Stimulated activated naive CD8-positive, alpha-beta T cell treated with anti-CD3 and anti-CD28 coated beads, Interleukin-15, Interleukin-2, amounts not matched to agents 100 ng/mL and 50 ng/mL, for 24 hours (primary cell): ENCODE data around the gene ZNF791.
A peak's percentile ranks its signal among the peaks of the same experiment; 100 is the strongest.
"Not testable (repeated sequence)": the region's sequence is repeated elsewhere in the genome, so short reads cannot be mapped to it uniquely, and the experiment has no call there.

ENCODE experiments used
- H3K27ac Mint-ChIP-seq: one replicate; pipeline ENCODE4 v1.8.0; 2021; ENCODE audit warnings: mild to moderate bottlenecking, mixed read lengths
- H3K27me3 Mint-ChIP-seq: one replicate; pipeline ENCODE4 v1.8.0; 2021; ENCODE audit warnings: mixed read lengths
- H3K36me3 Mint-ChIP-seq: one replicate; pipeline ENCODE4 v1.8.0; 2021; ENCODE audit warnings: low read depth, mixed read lengths
- H3K4me1 Mint-ChIP-seq: one replicate; pipeline ENCODE4 v1.8.0; 2021; ENCODE audit warnings: low read depth, mixed read lengths
- H3K4me3 Mint-ChIP-seq: one replicate; pipeline ENCODE4 v1.8.0; 2021; ENCODE audit warnings: mild to moderate bottlenecking, mixed read lengths
- H3K9me3 Mint-ChIP-seq: one replicate; pipeline ENCODE4 v1.8.0; 2021; ENCODE audit warnings: mixed read lengths

Gene ZNF791

GRCh38 chr19:12610540-12611360, at the start of gene ZNF791, which contains the start of gene ZNF490:
Gene ZNF791, plus strand, starts transcription at chr19:12610920. Its CDS starts 160 bp downstream, at chr19:12611080.
Gene ZNF490, minus strand, starts transcription at chr19:12610813. Its CDS starts 133 bp downstream, at chr19:12610680.
- Mint-ChIP-seq H3K9me3 (no peaks in the 10 kb centered on the region), H3K4me3 (peak within 1 kb of the TSS; percentile 99), H3K4me1 (peaks cover 56% of the 10 kb centered on the region), H3K27ac (peak within 1 kb of the TSS; percentile 98), H3K36me3 (peaks cover 19% of the 10 kb centered on the region), H3K27me3 (no peaks in the 10 kb centered on the region)

GRCh38 chr19:12564016-12564664, 46.6 kb upstream of the ZNF791 start:
- Mint-ChIP-seq H3K4me1 (no peaks in the 10 kb centered on the region), H3K36me3 (no peaks in the 10 kb centered on the region), H3K9me3 (no peaks in the 10 kb centered on the region), H3K4me3 (no peak overlapping the region), H3K27me3 (no peaks in the 10 kb centered on the region), H3K27ac (no peak overlapping the region)

- H3K27ac Mint-ChIP-seq = not testable (repeated sequence)
Measured at GRCh38 chr19:12566380-12566779, 44.3 kb upstream of the ZNF791 start.

GRCh38 chr19:12567951-12568350, 42.8 kb upstream of the ZNF791 start:
- Mint-ChIP-seq H3K36me3 (no peaks in the 10 kb centered on the region), H3K9me3 (no peaks in the 10 kb centered on the region), H3K4me1 (no peaks in the 10 kb centered on the region), H3K27me3 (no peaks in the 10 kb centered on the region), H3K27ac (no peak overlapping the region), H3K4me3 (no peak overlapping the region)

More at GRCh38 chr19:12566380-12566779, 44.3 kb upstream of the ZNF791 start:
- H3K27me3 Mint-ChIP-seq, H3K4me3 Mint-ChIP-seq, H3K36me3 Mint-ChIP-seq, H3K9me3 Mint-ChIP-seq, H3K4me1 Mint-ChIP-seq: not testable (repeated sequence)

GRCh38 chr19:12574036-12574435, 36.7 kb upstream of the ZNF791 start:
- peak overlapping the region; percentile 4 for H3K4me3 Mint-ChIP-seq
- H3K4me1 Mint-ChIP-seq = peaks cover 13% of the 10 kb centered on the region
- peaks cover 19% of the 10 kb centered on the region for H3K36me3 Mint-ChIP-seq
- no peaks in the 10 kb centered on the region for H3K9me3 Mint-ChIP-seq
- H3K27ac Mint-ChIP-seq = peak overlapping the region; percentile 65
- H3K27me3 Mint-ChIP-seq = no peaks in the 10 kb centered on the region

- Mint-ChIP-seq H3K4me1 (peaks cover 13% of the 10 kb centered on the region), H3K27ac (no peak overlapping the region), H3K9me3 (peaks cover 14% of the 10 kb centered on the region), H3K36me3 (peaks cover 59% of the 10 kb centered on the region), H3K4me3 (no peak overlapping the region), H3K27me3 (no peaks in the 10 kb centered on the region)
Measured at GRCh38 chr19:12578641-12579040, 32.1 kb upstream of the ZNF791 start.

GRCh38 chr19:12580180-12580694, 30.5 kb upstream of the ZNF791 start:
- no peak overlapping the region for H3K27ac Mint-ChIP-seq
- H3K27me3 Mint-ChIP-seq = no peaks in the 10 kb centered on the region
- H3K4me3 Mint-ChIP-seq = no peak overlapping the region
- peaks cover 1% of the 10 kb centered on the region for H3K4me1 Mint-ChIP-seq
- H3K9me3 Mint-ChIP-seq = peaks cover 14% of the 10 kb centered on the region
- H3K36me3 Mint-ChIP-seq = peaks cover 60% of the 10 kb centered on the region

- no peak overlapping the region for H3K4me3 Mint-ChIP-seq
- H3K27me3 Mint-ChIP-seq = no peaks in the 10 kb centered on the region
- H3K27ac Mint-ChIP-seq = no peak overlapping the region
- peaks cover 60% of the 10 kb centered on the region for H3K36me3 Mint-ChIP-seq
- H3K9me3 Mint-ChIP-seq = peaks cover 14% of the 10 kb centered on the region
- no peaks in the 10 kb centered on the region for H3K4me1 Mint-ChIP-seq
Measured at GRCh38 chr19:12581100-12581499, 29.6 kb upstream of the ZNF791 start.

- H3K36me3 Mint-ChIP-seq = peaks cover 13% of the 10 kb centered on the region
- H3K4me3 Mint-ChIP-seq = no peak overlapping the region
- H3K4me1 Mint-ChIP-seq = no peaks in the 10 kb centered on the region
- no peak overlapping the region for H3K27ac Mint-ChIP-seq
- H3K27me3 Mint-ChIP-seq = no peaks in the 10 kb centered on the region
- H3K9me3 Mint-ChIP-seq = no peaks in the 10 kb centered on the region
Measured at GRCh38 chr19:12596485-12596884, 14.2 kb upstream of the ZNF791 start.

- H3K9me3 Mint-ChIP-seq = no peaks in the 10 kb centered on the region
- H3K36me3 Mint-ChIP-seq = peaks cover 13% of the 10 kb centered on the region
- no peaks in the 10 kb centered on the region for H3K27me3 Mint-ChIP-seq
- H3K4me3 Mint-ChIP-seq = no peak overlapping the region
- H3K27ac Mint-ChIP-seq = no peak overlapping the region
- no peaks in the 10 kb centered on the region for H3K4me1 Mint-ChIP-seq
Measured at GRCh38 chr19:12596927-12597548, 13.7 kb upstream of the ZNF791 start.

GRCh38 chr19:12597594-12597993, 13.1 kb upstream of the ZNF791 start:
- no peak overlapping the region for H3K4me3 Mint-ChIP-seq
- no peaks in the 10 kb centered on the region for H3K27me3 Mint-ChIP-seq
- H3K9me3 Mint-ChIP-seq = no peaks in the 10 kb centered on the region
- H3K36me3 Mint-ChIP-seq = peaks cover 13% of the 10 kb centered on the region
- no peaks in the 10 kb centered on the region for H3K4me1 Mint-ChIP-seq
- H3K27ac Mint-ChIP-seq = no peak overlapping the region

GRCh38 chr19:12603714-12604113, 7.0 kb upstream of the ZNF791 start:
- peaks cover 21% of the 10 kb centered on the region for H3K4me1 Mint-ChIP-seq
- peak overlapping the region; percentile 67 for H3K27ac Mint-ChIP-seq
- H3K36me3 Mint-ChIP-seq = peaks cover 5% of the 10 kb centered on the region
- H3K27me3 Mint-ChIP-seq = no peaks in the 10 kb centered on the region
- H3K4me3 Mint-ChIP-seq = no peak overlapping the region
- no peaks in the 10 kb centered on the region for H3K9me3 Mint-ChIP-seq

GRCh38 chr19:12606796-12607195, 3.9 kb upstream of the ZNF791 start:
- peaks cover 42% of the 10 kb centered on the region for H3K4me1 Mint-ChIP-seq
- no peaks in the 10 kb centered on the region for H3K9me3 Mint-ChIP-seq
- H3K4me3 Mint-ChIP-seq = no peak overlapping the region
- H3K27ac Mint-ChIP-seq = no peak overlapping the region
- H3K36me3 Mint-ChIP-seq = peaks cover 5% of the 10 kb centered on the region
- no peaks in the 10 kb centered on the region for H3K27me3 Mint-ChIP-seq

- Mint-ChIP-seq H3K4me1 (peaks cover 47% of the 10 kb centered on the region), H3K27ac (no peak overlapping the region), H3K36me3 (peaks cover 5% of the 10 kb centered on the region), H3K9me3 (no peaks in the 10 kb centered on the region), H3K27me3 (no peaks in the 10 kb centered on the region), H3K4me3 (no peak overlapping the region)
Measured at GRCh38 chr19:12607631-12608030, 3.1 kb upstream of the ZNF791 start.

GRCh38 chr19:12611361-12611699, 610 bp downstream of the ZNF791 start:
- peak overlapping the region; percentile 90 for H3K27ac Mint-ChIP-seq
- no peaks in the 10 kb centered on the region for H3K9me3 Mint-ChIP-seq
- H3K27me3 Mint-ChIP-seq = no peaks in the 10 kb centered on the region
- H3K36me3 Mint-ChIP-seq = peaks cover 24% of the 10 kb centered on the region
- H3K4me3 Mint-ChIP-seq = peak overlapping the region; percentile 99
- H3K4me1 Mint-ChIP-seq = peaks cover 61% of the 10 kb centered on the region
